SIG-M5 treated with dmso at 0.1 percent for 504 hours (cell line): Measurements from ENCODE around the gene VEGFB.

ENCODE experiments used
- DNase-seq: peaks from one replicate; lab custom pipeline; 2025; ENCODE audit not compliant: unreplicated experiment; lab: John Stamatoyannopoulos, UW

Gene VEGFB

DNA sequence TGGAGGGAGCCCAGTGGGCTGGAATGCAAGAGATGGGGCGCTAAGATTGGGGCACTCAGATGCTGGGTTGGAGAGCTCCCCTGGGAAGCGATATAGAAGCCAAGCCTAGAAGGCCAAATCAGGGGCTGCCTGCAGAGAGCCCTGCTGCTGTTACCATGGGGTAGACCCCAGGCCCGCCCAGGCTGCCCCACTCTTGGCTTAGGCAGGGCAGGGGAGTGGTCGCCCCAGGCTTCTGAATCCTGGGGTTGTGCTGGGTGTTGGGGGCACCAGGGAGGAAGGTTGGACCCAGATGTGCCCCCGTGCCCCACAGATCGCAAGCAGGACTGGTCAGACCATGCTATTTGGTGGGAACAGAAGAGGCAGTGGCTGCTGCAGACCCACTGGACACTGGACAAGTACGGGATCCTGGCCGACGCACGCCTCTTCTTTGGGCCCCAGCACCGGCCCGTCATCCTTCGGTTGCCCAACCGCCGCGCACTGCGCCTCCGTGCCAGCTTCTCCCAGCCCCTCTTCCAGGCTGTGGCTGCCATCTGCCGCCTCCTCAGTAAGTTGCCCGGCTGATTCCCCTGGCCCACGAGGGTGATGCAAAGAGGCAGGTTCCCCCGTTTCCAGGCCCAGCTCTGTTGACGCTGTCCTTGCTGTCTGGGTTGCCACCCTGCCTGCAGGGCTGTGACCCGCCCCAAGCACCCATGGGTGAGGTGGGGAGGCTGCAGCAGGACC, 23.9 kb upstream of the VEGFB start:
- DNase-seq = no peak

DNA sequence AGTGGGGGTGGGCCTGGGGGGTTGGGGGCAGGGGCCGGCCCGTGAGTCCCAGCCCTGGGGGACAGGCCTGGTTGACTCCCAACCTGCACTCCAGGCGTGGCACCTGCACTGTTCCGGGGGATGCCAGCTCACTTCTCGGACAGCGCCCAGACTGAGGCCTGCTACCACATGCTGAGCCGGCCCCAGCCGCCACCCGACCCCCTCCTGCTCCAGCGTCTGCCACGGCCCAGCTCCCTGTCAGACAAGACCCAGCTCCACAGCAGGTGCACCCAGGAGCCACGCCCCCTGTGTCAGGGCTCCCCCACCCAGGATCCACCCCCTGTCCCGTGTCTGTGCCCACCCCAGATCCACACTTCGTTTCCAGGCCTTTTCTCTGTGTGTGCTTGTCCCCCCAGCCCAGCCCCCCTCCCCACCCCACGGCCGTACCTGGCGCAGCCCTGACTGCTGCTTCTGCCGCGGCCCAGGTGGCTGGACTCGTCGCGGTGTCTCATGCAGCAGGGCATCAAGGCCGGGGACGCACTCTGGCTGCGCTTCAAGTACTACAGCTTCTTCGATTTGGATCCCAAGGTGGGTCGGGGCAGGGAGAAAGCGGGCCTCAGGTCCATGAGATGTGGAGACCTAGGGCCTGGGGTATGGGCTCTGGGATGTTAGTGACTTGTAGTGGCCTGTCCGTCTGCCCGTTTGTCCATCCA, 23.1 kb upstream of the VEGFB start:
- no peak for DNase-seq

DNA sequence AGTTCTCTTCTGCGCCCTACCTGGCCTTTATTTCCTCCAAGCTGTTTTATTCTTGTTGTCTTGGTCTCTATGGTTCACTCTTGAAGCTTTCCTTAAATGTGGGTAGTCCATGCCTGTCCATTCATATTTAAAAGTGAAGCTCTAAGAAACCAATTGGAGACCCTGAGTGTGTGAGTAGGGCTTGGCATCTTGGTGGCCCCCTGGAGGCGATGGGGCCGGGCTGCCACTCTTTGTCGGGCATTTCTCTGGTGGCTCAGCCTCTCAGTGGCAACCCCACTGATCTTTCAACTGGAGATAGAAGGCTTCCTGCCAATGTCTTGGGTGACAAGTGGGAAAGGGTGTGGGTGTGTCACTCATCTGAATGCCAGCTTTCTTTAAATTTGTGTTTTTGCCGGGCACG, 17.5 kb upstream of the VEGFB start:
- DNase-seq = no peak

DNA sequence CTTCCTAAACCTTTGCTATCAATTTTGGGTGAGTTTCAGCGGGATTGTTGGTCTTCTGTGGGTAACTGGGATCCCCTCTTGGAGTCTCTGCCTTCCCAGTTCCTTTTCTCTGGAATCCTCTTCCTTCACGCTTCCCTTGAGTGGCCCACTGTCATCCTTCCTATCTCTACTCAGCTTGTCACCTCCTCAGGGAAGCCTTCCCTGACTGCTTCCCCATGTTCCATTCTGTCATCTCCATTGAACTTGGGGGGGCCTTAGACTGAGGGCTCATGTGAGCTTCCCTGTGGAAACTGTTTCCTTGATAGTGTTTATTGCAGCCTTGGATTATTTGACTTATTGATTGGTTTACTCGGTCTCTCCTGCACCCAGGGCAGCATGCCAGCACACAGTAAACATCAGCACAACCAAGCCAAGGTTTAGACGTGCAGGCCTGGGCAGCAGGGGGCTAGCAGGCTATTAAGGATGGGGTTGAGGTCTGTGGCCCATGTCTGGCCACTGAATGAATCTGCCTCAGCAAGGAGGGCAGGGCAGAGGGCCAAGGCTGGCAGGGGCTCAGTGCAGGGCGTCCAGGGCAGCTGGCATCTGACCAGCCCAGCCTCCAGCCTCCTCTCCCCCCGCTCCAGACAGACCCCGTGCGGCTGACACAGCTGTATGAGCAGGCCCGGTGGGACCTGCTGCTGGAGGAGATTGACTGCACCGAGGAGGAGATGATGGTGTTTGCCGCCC, 15.6 kb upstream of the VEGFB start:
- DNase-seq = no peak

DNA sequence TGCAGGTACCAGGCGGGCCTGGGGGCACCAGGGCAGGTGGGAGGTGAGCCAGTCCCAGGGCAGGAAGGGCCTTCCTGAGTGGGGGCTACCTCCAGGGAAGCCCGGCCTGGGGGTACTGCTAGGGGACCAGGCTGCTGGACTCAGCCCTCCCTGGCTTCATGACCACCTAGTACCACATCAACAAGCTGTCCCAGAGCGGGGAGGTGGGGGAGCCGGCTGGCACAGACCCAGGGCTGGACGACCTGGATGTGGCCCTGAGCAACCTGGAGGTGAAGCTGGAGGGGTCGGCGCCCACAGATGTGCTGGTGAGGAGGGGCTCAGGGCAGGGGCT, 15.1 kb upstream of the VEGFB start:
- no peak for DNase-seq

DNA sequence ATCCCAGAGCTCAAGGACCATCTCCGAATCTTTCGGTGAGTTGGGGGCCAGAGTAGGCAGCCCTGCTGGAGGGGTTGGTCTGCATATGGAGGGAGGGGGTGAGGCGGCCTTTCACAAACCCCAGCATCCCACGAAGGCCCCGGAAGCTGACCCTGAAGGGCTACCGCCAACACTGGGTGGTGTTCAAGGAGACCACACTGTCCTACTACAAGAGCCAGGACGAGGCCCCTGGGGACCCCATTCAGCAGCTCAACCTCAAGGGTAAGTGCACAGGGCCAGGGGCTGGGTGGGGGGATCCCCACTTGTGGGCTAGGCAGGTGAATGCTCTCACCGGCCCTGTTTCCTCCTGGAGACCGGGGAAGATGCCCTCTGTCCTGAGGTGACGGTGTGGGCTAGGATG, 14.6 kb upstream of the VEGFB start:
- no peak for DNase-seq

DNA sequence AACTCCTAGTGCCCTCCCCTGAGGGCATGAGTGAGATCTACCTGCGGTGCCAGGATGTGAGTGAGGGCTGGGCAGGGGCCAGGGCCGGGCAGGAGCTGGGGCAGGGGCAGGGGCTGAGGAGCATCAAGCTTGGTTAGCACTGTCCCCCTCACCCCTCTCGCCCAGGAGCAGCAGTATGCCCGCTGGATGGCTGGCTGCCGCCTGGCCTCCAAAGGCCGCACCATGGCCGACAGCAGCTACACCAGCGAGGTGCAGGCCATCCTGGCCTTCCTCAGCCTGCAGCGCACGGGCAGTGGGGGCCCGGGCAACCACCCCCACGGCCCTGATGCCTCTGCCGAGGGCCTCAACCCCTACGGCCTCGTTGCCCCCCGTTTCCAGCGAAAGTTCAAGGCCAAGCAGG, 14.1 kb upstream of the VEGFB start:
- no peak for DNase-seq

DNA sequence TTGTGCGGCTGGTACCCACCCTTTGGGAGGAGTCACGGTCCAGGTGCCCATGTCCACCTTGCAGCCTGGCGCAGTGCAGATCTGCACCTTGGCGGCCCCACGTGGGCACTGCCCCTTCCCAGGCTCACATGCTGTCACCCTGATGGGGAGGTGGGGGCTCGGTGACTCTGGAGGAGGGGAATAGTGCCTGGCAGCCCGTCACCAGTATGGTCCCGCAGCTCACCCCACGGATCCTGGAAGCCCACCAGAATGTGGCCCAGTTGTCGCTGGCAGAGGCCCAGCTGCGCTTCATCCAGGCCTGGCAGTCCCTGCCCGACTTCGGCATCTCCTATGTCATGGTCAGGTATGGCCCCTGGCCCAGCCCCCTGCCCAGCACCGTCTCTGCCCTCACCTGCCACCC, 13.6 kb upstream of the VEGFB start:
- no peak for DNase-seq

DNA sequence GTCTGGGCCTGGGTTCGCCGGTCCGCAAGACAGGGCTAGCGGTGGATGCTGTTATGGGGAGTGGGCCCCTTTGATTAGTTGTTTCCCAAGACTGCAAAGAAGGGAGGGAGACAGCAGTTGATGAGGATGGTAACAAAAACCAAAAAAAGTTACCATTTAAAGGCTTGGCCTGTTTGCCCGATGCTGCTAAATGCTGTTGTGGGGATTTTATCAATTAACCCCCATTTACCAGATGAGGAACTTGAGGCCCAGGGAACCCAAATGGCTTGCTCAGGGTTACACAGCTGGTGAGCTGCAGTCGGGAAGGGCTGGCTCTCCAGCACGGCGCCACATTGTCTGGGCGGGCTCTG, 11.8 kb upstream of the VEGFB start:
- DNase-seq = no peak

DNA sequence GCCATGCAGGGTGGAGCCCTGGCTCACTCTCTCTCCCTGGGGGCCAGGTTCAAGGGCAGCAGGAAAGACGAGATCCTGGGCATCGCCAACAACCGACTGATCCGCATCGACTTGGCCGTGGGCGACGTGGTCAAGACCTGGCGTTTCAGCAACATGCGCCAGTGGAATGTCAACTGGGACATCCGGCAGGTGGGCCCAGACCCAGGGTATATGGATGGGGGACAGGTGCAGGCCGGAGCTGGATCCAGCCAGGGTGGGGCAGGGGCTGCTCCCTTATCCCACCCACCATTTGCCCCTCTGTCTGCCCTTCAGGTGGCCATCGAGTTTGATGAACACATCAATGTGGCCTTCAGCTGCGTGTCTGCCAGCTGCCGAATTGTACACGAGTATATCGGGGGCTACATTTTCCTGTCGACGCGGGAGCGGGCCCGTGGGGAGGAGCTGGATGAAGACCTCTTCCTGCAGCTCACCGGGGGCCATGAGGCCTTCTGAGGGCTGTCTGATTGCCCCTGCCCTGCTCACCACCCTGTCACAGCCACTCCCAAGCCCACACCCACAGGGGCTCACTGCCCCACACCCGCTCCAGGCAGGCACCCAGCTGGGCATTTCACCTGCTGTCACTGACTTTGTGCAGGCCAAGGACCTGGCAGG, 11.3 kb upstream of the VEGFB start:
- DNase-seq = no peak

DNA sequence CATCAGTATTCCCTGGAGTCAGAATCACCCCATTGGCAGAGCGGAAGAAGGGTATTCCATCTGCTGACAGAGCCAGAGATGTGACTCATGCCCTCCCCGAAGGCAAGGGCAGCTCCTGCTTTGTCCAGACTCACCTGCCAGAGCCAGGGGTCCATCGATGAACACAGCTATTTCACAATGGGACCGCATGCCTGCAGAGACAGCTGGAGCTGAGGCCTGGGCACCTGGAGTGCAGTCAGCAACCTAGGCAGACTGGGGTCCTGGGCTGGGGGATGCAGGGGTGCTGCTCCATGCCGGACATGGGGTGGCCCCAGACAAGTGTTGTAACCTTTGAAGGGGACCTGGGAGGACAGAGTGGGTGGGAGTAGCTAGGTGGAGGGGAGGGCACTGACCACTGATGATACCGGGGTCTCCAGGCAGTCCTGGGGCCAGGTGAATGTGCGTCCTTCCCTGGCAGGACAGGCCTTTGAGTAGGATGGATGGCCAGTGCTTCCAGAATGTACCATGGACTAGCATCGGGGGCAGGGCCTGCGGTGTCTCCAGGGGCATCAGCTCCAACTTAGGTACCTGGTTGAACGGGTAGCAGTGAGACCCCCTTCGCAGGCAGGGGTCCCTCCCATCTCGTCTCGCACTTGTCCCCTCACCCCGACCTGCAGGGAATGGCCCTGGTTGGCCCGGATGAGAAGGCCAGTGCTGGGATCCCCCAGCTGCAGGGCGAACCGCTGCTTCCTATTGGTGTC, 10.1 kb upstream of the VEGFB start:
- no peak for DNase-seq

DNA sequence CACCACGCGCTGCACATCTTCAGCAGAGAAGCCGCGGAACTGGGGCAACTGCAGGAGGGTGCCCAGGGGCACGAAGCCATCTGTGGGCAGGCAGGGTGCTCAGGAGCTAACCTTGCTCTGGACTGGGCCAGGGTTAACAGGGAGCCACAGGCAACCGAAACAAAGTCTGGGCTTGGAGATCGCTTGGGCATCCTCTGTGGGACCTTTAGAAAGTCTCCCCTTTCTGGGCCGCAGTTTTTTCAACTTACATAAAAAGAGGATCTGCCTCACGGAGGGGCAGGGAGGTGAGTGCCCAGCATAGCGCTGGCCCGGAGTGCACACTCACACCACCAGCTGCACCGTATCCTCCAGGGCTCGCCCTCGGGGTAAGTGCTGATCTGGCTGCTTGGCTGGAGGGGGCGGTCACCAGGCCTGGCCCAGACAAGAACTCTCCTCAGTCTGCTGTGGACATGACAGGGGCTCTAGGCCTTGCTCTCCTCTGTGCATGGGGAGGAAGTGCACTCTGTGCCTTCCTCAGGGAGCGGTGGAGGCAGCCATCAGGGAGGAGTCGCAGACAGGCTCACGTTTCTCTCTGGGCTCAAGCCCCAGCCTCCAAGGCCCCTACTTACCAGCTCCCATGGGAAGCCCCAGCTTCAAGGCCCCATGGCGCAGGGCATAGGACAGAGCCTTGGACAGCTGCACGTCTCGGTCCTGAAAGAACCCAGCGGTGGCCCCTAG, 9.3 kb upstream of the VEGFB start:
- DNase-seq = no peak

DNA sequence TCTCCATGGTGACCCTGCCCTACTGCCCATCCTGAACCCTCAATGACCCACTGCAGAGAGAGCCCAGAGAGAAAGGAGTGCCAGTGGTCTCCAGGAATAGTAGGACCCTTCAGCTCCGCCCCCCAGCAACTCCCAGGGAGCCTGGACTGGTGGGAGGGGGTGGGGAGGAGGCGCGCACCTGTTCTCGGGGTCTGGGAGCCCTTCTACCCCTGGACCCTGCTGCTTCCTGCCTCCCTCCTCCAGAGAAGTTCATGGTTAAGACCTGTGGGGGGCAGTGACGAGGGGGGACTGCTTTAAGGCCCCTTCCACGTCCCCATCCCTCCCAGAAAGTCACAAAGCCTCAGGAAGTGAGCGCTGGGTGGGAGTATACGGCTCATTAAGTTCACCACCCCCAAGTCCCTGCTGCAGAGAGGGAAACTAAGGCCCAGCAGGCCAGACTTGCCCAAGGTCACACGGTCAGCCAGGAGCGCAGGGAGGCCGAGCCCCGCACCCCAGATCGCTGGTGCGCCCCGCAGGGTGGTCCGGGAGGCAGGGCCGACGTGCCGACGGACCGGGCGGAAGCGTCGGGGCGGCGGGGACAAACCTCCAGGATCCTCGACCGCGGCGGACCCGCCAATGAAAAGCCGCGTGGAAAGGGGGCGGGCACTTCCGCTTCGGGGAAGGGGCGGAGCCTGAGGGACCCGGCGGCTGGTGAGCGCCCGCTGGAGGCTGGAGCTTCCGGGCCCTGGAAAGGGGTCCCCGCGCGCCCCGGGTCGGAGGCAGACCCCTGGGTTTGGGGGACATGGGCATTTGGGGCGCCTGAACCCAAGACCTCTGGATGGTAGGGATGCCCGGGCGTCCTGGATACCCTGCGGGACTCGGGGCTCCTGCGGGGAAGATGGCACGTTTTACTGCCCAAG, 8.5 kb upstream of the VEGFB start, which contains the start of the genes NUDT22 and TRPT1:
TSS of gene NUDT22 (plus strand) at position 667 of the 899 bp plus-strand sequence. CDS start 379 bp downstream, outside the sequence.
TSS of gene TRPT1 (minus strand) at position 579 of the 899 bp plus-strand sequence. CDS start at position 253, 326 bp downstream.
- DNase-seq = peak; percentile 78

DNA sequence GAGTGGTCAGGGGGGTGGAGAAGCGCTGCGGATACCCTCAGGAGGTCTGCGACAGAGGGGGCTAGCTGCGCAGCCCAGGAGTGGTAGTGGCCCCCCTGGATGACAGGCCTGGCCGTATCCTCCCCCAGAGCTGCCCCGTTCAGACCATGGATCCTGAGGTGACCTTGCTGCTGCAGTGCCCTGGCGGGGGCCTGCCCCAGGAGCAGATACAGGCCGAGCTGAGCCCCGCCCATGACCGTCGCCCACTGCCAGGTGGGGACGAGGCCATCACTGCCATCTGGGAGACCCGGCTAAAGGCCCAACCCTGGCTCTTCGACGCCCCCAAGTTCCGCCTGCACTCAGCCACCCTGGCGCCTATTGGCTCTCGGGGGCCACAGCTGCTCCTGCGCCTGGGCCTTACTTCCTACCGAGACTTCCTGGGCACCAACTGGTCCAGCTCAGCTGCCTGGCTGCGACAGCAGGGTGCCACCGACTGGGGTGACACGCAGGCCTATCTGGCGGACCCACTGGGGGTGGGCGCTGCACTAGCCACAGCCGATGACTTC, 7.8 kb upstream of the VEGFB start:
- DNase-seq = peak; percentile 71

DNA sequence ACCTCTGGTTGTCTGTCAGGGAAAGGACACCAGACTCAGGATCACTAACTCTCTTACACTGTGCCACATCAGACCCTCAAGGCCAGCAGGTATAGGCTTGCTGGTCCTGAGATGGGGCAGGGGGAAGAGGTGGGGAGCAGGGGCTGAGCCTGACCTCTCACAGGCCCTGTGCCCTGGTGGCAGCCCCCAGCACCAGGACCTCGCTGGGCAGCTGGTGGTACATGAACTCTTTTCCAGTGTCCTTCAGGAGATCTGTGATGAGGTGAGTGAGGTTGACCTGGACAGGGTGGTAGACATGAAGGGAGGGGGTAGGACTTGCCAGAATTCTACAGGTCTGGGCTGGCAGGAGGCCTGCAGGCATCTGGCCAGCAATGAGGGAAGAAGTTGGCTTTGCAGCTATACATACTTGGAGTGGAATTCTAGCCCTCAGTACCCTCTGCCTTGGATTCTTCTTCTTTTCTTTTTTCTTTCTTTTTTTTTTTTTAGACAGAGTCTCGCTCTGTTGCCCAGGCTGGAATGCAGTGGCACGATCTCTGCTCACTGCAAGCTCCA, 6.9 kb upstream of the VEGFB start:
- no peak for DNase-seq

DNA sequence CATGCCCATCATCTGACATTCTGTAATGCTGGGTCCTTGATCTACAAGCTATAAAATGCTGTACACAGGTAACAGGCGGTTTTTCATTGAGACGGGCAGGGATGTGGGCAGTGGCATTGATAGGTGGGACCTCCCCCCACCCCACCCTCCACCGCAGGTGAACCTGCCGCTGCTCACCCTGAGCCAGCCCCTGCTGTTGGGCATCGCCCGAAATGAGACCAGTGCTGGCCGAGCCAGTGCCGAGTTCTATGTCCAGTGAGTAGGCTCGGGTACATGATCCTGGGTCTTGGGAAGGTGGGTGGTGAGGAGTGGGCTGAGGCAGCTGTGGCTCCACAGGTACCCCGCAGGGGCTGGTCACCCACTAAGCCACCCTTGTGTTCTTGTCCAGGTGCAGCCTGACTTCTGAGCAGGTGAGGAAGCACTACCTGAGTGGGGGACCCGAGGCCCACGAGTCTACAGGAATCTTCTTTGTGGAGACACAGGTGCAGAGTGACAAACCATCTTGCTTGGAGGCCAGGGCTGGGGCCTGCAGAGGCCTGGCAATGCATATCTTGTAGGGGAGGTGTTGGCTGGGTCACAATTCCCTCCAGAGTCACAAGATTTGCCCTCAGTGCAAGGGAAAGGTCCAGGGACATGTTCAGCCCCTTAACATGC, 5.2 kb upstream of the VEGFB start:
- DNase-seq = no peak

DNA sequence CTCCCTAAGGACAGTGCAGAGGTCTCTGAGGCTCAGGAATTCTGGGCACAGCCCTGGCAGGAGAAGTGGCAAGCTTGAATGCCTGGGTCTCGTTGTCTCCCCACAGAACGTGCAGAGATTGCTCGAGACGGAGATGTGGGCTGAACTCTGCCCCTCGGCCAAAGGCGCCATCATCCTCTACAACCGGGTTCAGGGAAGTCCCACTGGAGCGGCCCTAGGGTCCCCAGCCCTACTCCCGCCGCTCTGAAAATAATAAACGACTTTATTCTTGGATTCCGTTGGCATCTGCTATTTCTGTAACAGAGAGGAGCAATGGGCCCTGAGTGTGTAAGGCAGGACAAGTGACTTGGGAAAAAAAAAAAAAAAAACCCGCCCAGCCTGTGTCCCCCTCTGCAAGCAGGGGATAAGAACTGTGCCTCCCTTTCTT, 4.6 kb upstream of the VEGFB start:
- no peak for DNase-seq
